GM19023 (cell line): ENCODE results near the gene DPP10.

Experiments
- ATAC-seq: cut with Tn5 transposase; IDR thresholded peaks from one replicate; pipeline ENCODE4 v1.9.1; 2021; ENCODE audit warnings: mild to moderate bottlenecking, moderate library complexity; ENCODE audit not compliant: unreplicated experiment

The DPP10 gene

DNA sequence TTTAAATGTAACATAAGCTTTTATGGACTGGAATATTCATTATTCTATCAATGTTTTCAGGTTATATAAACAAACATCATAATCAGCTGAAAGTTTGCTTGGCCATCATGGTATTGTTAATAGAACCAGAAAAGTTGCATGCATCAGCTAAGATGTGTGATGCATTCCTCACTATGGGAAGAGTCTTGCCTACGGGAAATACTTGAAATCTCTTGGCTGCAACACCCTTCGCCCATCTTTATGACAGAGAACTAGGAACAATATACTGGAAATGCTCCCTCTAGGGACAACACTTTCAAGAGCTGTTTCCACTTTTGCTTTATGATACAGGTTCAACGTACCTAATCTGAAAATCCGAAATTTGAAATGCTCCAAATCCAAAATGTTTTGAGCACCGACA, 1390.8 kb downstream of the DPP10 start:
- no peak for ATAC-seq

DNA sequence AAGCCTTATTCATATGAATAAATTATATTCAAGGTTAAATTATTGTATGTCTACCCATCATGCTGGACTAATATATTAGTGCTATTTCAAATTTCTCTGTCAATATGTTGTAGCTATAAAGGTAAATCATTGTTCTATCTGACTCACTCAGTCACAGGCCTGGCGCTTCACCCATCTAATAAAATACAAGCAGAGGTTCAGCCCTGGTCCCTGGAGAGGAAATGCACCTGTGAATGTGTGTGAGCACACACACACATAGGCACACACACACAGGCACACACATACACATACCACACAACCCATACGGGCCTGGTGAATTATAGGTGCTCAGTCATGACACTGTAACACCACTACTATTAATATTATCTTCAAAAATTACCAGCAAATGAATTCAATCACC, 1396.1 kb downstream of the DPP10 start:
- no peak for ATAC-seq

DNA sequence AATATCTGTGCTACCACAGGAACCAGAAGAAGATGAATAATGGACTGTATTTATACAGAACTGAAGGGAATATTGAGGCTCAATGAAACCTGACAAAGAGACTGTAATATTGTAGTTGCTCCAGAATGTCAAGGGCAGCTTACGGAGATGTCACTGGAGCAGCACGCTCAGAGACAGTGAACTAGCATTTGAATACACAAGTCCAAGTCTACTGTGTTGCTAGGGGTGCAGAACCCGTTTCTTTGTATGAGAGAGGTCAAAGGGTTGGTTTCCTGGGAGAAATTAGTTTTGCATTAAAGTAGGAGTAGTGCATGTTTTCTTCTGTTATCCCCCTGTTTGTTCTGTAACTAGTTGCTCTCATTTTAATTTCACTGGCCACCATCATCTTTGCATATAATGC, 1399.9 kb downstream of the DPP10 start:
- ATAC-seq: no peak

DNA sequence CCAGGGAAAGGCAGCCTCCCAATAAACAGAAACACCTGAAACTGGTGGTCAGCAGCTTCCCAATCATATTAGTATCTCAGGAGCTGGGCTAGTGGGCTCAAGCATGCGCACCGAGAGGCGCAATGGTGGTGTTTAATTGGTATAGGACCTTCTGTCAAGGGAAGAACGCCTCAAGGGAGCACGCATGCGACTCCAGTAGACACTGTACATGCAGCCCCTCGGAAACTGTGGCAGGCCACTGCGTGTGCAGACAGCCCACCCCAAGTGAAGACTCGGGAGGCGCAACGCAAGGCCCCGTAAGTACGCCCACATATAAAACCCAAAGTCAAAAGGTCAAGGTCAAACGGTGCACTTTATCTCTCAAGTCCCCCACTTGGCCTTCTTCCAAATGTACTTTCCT, 1405.8 kb downstream of the DPP10 start:
- no peak for ATAC-seq

DNA sequence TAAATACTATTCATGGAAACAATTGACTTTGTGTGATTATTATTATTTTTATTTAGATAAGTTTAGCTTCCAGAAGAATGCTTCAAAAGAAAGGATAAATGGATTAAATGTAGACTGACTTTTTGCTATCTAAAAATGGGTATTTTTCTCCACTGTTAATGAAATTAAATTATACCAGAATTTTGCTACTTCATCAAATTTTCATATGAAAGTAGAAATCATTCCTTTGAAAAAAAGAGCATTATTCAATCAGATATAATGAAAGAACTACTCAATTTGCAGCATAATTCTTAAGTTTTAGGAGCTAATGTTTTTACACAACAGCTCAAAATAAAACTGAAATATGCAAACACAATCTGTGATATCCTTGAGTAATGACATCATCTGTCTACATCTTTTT, 1424.6 kb downstream of the DPP10 start:
- ATAC-seq: no peak

DNA sequence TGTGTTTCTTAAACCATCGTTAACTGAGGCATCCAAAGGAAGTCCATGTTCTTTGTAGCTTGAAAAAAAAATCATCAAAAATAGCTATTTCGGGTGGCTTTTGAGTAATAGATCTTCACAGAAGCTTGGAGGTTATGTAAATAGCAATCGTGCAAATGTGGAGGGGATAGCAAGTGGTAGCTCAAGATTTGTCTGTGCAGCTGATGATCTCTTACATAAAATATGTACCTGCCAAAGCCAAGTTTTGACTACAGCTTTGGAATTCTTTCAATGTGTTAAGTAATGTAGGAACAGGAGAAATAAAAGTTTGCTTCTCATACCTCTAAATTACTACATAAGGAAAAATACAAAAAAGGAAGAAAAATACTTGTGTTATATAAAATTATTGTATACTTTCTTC, 1432.0 kb downstream of the DPP10 start:
- ATAC-seq: no peak

DNA sequence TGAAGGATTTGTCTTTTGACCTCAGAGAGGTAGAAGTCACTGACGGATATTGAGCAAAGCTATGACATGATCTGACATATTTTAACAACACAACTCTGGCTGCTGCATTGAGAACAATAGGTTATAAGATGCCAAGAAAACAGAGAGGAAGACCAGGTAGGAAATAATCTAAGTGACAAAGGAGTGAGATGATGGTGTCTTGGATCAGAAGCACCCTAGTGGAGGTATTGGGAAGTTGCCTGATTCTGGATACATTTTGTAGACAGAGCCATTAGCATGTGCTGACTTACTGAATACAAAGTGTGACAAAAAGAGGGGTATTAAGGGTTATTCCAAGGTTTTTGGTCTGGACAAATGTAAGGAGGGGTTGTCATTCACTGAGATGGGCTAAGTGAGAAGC, 1438.1 kb downstream of the DPP10 start:
- ATAC-seq: no peak

DNA sequence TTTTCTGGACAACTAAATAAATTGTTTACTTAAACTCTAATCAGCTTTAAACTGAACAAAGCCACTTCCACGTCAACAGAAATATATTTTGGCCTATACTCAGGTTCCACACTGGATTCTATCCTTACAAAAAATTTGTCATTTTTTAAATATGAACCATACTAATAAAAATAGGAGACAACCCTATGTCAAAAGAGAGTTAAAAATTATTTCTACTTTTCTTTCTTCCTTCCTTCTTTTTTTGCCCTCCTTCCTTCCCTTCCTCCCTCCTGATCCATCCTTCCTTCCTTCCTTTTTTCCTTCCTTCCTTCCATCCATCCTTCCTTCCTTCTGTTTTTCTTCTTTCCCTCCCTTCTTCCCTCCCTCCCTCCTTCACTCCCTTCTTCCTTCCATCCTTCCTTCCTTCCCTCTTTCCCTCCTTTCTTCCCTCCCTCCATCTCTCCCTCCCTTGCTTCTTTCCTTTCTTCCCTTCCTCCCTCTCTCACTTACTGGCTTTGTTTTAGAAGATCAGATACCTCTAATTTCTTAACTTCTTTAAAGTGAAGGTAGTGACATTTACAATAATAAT, 1444.9 kb downstream of the DPP10 start:
- ATAC-seq: no peak
